GM23338 (cell line): ENCODE results near the gene TWIST2. TPM values are rescaled to one million over a fixed set of nuclear protein-coding genes. Genes with fewer than 3 reads are reported as not detected.

Source experiments
- STAT1 ChIP-seq: IDR thresholded peaks from one replicate; pipeline ENCODE4 v1.6.1; 2016; ENCODE audit warnings: antibody characterized with exemption; ENCODE audit not compliant: unreplicated experiment
- ZNF462 ChIP-seq: fragments of 250-450 bp; sonication (Bioruptor Pico); IDR thresholded peaks from 2 replicates; pipeline ENCODE4 v1.5.0; 2020; ENCODE audit warnings: mild to moderate bottlenecking, moderate library complexity
- polyA plus RNA-seq: library from polyadenylated mRNA; unstranded; fragments of >200 nt; fragmentation: Nextera tagmentation; extraction: Ambion mirVana; gene quantifications from 2 replicates; pipeline ENCODE4 v1.2.1, GENCODE V29; 2016
- total RNA-seq: library from RNA; depleted of rRNA; stranded (reverse); fragments of >200 nt; shearing (Covaris generic); gene quantifications from 2 replicates; pipeline ENCODE4 v1.2.3, GENCODE V29; 2014
- TF ChIP-seq, protein P1 (sequence below): IDR thresholded peaks from one replicate; pipeline ENCODE4 v1.6.1; 2018; ENCODE audit warnings: antibody characterized with exemption; ENCODE audit not compliant: unreplicated experiment

The TWIST2 gene
- total and polyA plus RNA-seq, 2 experiments from 2014 or later = 7.0 to 12.5 TPM

DNA sequence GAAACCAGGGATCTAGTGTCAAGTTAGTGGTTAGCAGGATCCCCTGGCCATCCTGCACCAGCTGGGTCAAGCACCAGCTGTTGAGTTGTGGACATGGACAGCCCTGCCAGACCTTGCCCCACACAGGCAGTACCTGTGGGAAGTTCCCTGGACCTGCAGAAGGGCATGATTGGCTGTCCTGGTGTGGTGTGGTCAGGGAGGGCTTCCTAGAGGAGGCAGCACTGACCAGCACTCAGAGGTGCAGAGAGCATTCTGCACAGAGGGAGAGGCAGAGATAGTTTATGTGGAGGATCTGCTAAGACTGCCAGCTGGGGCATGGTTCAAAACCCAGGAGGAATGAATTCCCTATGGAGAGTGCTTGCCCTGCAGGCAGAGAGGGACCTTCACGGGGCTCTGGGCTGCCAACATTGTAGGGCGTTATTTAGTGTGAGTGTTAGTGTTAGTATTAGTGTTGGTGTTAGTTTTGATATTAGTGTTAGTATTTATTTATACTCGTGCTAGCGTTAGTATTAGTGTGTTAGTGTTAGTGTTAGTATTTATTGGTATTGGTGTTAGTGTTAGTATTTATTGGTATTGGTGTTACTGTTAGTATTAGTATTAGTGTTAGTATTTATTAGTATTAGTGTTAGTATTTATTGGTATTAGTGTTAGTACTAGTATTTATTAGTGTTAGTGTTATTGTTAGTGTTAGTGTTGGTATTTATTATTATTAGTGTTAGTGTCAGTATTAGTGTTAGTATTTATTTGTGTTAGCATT is 31.9 kb downstream of the TWIST2 start (continued):
- TF ChIP-seq ZNF462 (CRISPR knock-in tag) = no peak
- no peak for TF ChIP-seq STAT1
- TF ChIP-seq, protein P1, sequence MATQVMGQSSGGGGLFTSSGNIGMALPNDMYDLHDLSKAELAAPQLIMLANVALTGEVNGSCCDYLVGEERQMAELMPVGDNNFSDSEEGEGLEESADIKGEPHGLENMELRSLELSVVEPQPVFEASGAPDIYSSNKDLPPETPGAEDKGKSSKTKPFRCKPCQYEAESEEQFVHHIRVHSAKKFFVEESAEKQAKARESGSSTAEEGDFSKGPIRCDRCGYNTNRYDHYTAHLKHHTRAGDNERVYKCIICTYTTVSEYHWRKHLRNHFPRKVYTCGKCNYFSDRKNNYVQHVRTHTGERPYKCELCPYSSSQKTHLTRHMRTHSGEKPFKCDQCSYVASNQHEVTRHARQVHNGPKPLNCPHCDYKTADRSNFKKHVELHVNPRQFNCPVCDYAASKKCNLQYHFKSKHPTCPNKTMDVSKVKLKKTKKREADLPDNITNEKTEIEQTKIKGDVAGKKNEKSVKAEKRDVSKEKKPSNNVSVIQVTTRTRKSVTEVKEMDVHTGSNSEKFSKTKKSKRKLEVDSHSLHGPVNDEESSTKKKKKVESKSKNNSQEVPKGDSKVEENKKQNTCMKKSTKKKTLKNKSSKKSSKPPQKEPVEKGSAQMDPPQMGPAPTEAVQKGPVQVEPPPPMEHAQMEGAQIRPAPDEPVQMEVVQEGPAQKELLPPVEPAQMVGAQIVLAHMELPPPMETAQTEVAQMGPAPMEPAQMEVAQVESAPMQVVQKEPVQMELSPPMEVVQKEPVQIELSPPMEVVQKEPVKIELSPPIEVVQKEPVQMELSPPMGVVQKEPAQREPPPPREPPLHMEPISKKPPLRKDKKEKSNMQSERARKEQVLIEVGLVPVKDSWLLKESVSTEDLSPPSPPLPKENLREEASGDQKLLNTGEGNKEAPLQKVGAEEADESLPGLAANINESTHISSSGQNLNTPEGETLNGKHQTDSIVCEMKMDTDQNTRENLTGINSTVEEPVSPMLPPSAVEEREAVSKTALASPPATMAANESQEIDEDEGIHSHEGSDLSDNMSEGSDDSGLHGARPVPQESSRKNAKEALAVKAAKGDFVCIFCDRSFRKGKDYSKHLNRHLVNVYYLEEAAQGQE = no peak
